Mesendoderm (in vitro differentiated cells): ENCODE data around the gene UNC5B. TPM values are rescaled to one million over a fixed set of nuclear protein-coding genes. Genes with fewer than 3 reads are reported as not detected.

ENCODE experiments used
- DNase-seq: peaks from one replicate; pipeline ENCODE4 v3.0.0; 2013
- H2AK5ac ChIP-seq: 2 replicates; pipeline ENCODE4 v1.6.1; 2013; ENCODE audit warnings: low read length, inconsistent platforms
- H2BK120ac ChIP-seq: 2 replicates; pipeline ENCODE4 v1.6.1; 2013; ENCODE audit warnings: low read depth, mild to moderate bottlenecking, low read length, moderate library complexity, mixed read lengths
- H2BK15ac ChIP-seq: replicated peaks from 2 replicates; pipeline ENCODE4 v1.6.1; 2013; ENCODE audit warnings: low read depth, mild to moderate bottlenecking, moderate library complexity
- H2BK5ac ChIP-seq: 2 replicates; pipeline ENCODE4 v1.6.1; 2013; ENCODE audit warnings: low read length, inconsistent platforms
- H3K18ac ChIP-seq: 2 replicates; pipeline ENCODE4 v1.6.1; 2013; ENCODE audit warnings: mild to moderate bottlenecking, low read length, mixed read lengths
- H3K23ac ChIP-seq: one replicate; pipeline ENCODE4 v1.6.1; 2013; ENCODE audit warnings: low read length
- H3K27ac ChIP-seq: 2 replicates; pipeline ENCODE4 v1.5.1; 2013; ENCODE audit warnings: low read depth, mild to moderate bottlenecking, inconsistent platforms, low read length, moderate library complexity
- H3K27me3 ChIP-seq: 2 replicates; pipeline ENCODE4 v1.6.1; 2013; ENCODE audit warnings: low read length, control low read depth, mild to moderate bottlenecking, inconsistent platforms; ENCODE audit not compliant: insufficient read depth, poor library complexity
- H3K36me3 ChIP-seq: 2 replicates; pipeline ENCODE4 v1.6.1; 2013; ENCODE audit warnings: low read length, inconsistent platforms; ENCODE audit not compliant: control insufficient read depth, insufficient read depth
- H3K4ac ChIP-seq: one replicate; pipeline ENCODE4 v1.6.1; 2013; ENCODE audit warnings: low read depth, mild to moderate bottlenecking, low read length, moderate library complexity
- H3K4me1 ChIP-seq: 2 replicates; pipeline ENCODE4 v1.6.1; 2013; ENCODE audit warnings: low read depth, low read length, inconsistent platforms; ENCODE audit not compliant: control insufficient read depth
- H3K4me2 ChIP-seq: 2 replicates; pipeline ENCODE4 v1.6.1; 2013; ENCODE audit warnings: low read length
- H3K4me3 ChIP-seq: 2 replicates; pipeline ENCODE4 v1.5.1; 2013; ENCODE audit warnings: mild to moderate bottlenecking, low read length
- H3K56ac ChIP-seq: one replicate; pipeline ENCODE4 v1.6.1; 2013; ENCODE audit warnings: low read length
- H3K79me1 ChIP-seq: 2 replicates; pipeline ENCODE4 v1.6.1; 2013; ENCODE audit warnings: low read length, inconsistent platforms
- H3K79me2 ChIP-seq: 2 replicates; pipeline ENCODE4 v1.6.1; 2013; ENCODE audit warnings: mild to moderate bottlenecking, low read length; ENCODE audit not compliant: control insufficient read depth, insufficient read depth
- H3K9ac ChIP-seq: 2 replicates; pipeline ENCODE4 v1.6.1; 2013; ENCODE audit warnings: low read length, inconsistent platforms
- H4K5ac ChIP-seq: one replicate; pipeline ENCODE4 v1.6.1; 2013; ENCODE audit warnings: low read length
- H4K8ac ChIP-seq: one replicate; pipeline ENCODE4 v1.6.1; 2013; ENCODE audit warnings: low read depth, mild to moderate bottlenecking, control low read depth, low read length, moderate library complexity
- WGBS: extraction: QIAGEN DNeasy Blood & Tissue Kit; methylation state at CpG from one replicate; pipeline ENCODE4 v1.1.7; 2013; ENCODE audit warnings: low lambda C conversion rate, missing lambda C conversion rate; ENCODE audit not compliant: insufficient coverage; ENCODE audit errors: extremely low coverage; 5-methylcytosine and 5-hydroxymethylcytosine counted together
- polyA plus RNA-seq, 2 experiments: library from polyadenylated mRNA; stranded (reverse); fragments of 200-250 nt; gene quantifications; one replicate each; pipeline ENCODE4 v1.2.3, GENCODE V29; 2013

The UNC5B gene
- 8.2 TPM for polyA plus RNA-seq (2013, experiment 1 of 2)
- 8.1 TPM for polyA plus RNA-seq (2013, experiment 2 of 2)

DNA sequence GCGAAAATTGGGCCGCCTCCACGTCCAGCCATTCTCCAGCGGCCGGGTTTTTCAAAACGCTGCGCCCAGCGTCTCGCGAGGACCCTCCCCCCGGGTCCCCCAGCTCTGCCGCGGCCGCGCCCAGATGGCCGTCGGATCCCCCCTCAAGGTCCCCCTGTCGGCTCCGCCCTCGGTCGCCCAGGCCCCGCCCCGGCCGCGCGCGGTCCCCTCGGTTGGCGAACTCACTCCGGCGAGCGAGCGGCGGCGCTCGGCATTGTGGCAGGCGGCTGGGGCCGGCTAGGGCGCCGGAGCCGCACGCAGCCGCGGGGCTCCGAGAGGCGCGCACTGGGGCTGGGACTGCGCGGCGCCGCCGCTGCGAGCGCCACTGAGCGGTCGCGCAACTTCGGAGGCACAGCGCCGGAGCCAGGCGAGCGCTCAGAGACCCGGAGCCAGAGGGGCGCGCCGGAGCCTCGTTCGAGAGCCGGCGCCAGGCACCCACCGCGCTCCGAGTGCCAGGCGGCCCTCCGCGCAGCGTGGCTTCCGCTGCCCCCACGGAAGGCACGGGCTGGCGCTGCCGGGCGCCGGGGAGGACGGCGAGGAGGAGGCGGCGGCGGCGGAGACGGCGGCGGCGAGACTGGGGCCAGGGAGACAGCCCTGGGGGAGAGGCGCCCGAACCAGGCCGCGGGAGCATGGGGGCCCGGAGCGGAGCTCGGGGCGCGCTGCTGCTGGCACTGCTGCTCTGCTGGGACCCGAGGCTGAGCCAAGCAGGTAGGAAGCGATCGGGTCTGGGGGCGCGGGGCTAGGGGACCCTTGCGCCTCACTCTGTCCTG, at the start of gene UNC5B:
Gene UNC5B, plus strand, starts transcription at position 253 of the 809 bp plus-strand sequence. Its CDS starts 416 bp downstream, at position 669.
- Histone ChIP-seq H3K36me3 (no peaks in the 10 kb centered on the region), H3K4me3 (peak within 1 kb of the TSS; percentile 51)

DNA sequence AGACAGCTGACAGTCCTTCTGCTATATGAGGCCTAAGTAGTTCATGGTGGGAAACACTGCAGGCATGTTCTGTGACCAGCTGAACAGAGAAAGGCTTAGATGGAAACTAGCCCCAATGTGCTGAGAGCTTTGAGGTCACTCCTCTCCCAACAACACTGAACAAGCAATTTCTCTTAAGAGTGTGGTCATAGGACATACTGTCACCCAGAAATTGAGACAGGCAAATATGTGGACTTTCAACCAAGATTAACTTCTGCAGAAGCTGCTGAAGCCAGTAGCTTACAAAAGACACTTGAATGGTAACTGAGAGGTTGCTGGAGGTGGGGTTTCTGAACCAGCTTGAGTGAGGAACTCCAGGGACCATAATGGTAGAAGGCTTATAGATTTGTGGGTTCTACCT, 38.9 kb upstream of the UNC5B start:
- Histone ChIP-seq H4K5ac (no peak overlapping the region), H3K4ac (no peak overlapping the region), H3K27ac (no peak overlapping the region), H2BK120ac (no peak overlapping the region), H2AK5ac (no peak overlapping the region), H3K27me3 (no peaks in the 10 kb centered on the region), H2BK5ac (no peak overlapping the region), H3K79me1 (no peaks in the 10 kb centered on the region), H3K56ac (no peak overlapping the region), H3K4me1 (no peaks in the 10 kb centered on the region), H3K23ac (no peak overlapping the region), H3K18ac (no peak overlapping the region), H3K79me2 (no peaks in the 10 kb centered on the region), H2BK15ac (no peak overlapping the region), H3K36me3 (no peaks in the 10 kb centered on the region), H4K8ac (no peak overlapping the region), H3K4me3 (no peak overlapping the region), H3K9ac (no peak overlapping the region), H3K4me2 (no peak overlapping the region)
- DNase-seq = no peak

More for the DNA sequence above, at the start of gene UNC5B:
- no CpG with 5 or more reads among the region's 109 CpGs for WGBS
- Histone ChIP-seq H3K23ac (peak within 1 kb of the TSS; percentile 89), H2BK120ac (no peak within 1 kb of the TSS), H3K18ac (peak within 1 kb of the TSS; percentile 57), H3K27ac (peak within 1 kb of the TSS; percentile 73), H3K79me2 (peaks cover 22% of the 10 kb centered on the region), H2BK5ac (no peak within 1 kb of the TSS), H2BK15ac (peak within 1 kb of the TSS; percentile 42), H4K5ac (peak within 1 kb of the TSS; percentile 77), H2AK5ac (no peak within 1 kb of the TSS), H3K56ac (peak within 1 kb of the TSS; percentile 91), H3K4me2 (peak within 1 kb of the TSS; percentile 92), H3K79me1 (peaks cover 10% of the 10 kb centered on the region), H4K8ac (no peak within 1 kb of the TSS), H3K9ac (peak within 1 kb of the TSS; percentile 73), H3K4me1 (peaks cover 24% of the 10 kb centered on the region), H3K27me3 (peaks cover 2% of the 10 kb centered on the region), H3K4ac (peak within 1 kb of the TSS; percentile 41)
- peak; percentile 94 for DNase-seq

DNA sequence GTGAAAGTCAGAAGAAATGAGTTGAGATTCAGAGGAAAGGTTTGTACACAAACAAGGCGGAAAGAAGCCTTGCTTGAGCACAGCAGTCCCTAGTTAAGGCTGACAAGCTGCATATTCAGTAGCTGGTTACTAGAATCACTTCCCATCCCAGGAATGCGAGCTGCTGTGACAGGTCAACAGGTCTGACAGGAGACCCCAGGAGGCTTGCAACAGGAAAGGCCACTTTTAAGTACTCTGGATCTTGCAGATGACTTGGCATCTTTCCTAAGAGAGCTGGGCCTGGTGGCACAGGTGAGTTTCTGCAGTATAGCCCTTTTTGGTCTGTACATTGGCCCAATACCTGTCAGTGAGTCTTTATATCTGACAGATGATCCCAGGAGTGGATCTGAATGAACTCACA, 35.7 kb upstream of the UNC5B start:
- Histone ChIP-seq H4K5ac (no peak overlapping the region), H3K4ac (no peak overlapping the region), H2AK5ac (no peak overlapping the region), H3K4me3 (no peak overlapping the region), H3K18ac (no peak overlapping the region), H3K79me2 (no peaks in the 10 kb centered on the region), H3K79me1 (no peaks in the 10 kb centered on the region), H3K23ac (no peak overlapping the region), H3K9ac (no peak overlapping the region), H4K8ac (no peak overlapping the region), H3K36me3 (no peaks in the 10 kb centered on the region), H2BK15ac (no peak overlapping the region), H3K4me2 (no peak overlapping the region), H3K56ac (no peak overlapping the region), H2BK5ac (no peak overlapping the region), H3K27ac (no peak overlapping the region), H3K4me1 (no peaks in the 10 kb centered on the region), H3K27me3 (no peaks in the 10 kb centered on the region), H2BK120ac (no peak overlapping the region)
- peak; percentile 92 for DNase-seq
- no CpG with 5 or more reads among the region's 2 CpGs for WGBS

DNA sequence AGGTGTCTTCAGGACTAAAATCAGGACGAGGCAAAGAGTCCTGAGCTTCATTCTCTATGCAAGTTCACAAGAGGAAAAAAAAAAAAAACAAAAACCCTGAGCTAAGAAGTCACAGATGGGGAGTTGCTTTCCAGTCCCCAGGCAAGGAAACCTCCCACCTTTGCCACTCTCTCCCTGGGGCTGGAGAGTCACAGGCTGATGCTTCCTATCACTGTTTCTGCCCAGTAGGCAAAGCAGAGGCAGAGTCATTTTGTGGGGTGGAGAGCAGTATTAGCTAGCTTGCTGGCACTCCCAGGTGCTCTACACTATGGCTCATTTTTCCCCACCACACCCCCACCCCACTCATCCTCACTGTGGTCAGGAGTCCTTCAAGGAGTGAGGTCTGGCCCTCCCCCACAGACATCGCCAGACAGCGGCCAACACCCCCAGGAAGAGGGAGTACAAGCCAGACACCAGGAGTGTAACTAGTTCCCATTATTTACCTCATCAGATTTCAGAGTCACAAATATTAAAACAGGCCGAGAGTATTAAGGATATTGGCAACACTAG, 34.6 kb upstream of the UNC5B start:
- peak; percentile 5 for DNase-seq
- Histone ChIP-seq H3K23ac (no peak overlapping the region), H2BK5ac (no peak overlapping the region), H4K8ac (no peak overlapping the region), H2AK5ac (no peak overlapping the region), H3K79me2 (no peaks in the 10 kb centered on the region), H3K56ac (no peak overlapping the region), H3K18ac (no peak overlapping the region), H3K27ac (no peak overlapping the region), H3K4me2 (no peak overlapping the region), H3K4ac (no peak overlapping the region), H3K79me1 (no peaks in the 10 kb centered on the region), H2BK15ac (no peak overlapping the region), H3K27me3 (no peaks in the 10 kb centered on the region), H3K4me1 (no peaks in the 10 kb centered on the region), H4K5ac (no peak overlapping the region), H3K9ac (no peak overlapping the region), H3K4me3 (no peak overlapping the region), H3K36me3 (no peaks in the 10 kb centered on the region), H2BK120ac (no peak overlapping the region)
- no CpG with 5 or more reads among the region's 4 CpGs for WGBS

DNA sequence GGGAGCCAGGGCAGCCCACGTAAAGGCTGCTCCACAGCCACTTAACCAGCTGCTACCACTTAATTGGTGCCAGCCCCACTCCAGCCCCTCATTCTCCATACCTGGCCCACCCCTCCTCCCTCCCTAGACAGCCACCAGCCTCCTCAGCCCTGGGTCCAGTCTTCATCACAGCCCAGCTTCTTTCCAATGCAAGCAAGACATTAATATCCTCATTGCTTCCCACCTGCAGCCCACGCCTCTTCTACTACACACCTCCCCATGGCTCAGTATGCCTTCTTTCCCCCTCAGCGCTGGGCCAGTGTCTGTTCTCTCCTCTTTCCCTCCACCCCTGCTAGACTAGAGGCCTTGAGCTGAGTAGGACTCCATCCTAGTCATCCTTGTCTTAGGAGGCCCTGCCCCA, 33.5 kb upstream of the UNC5B start:
- no peaks in the 10 kb centered on the region for H3K79me2 ChIP-seq
- H2AK5ac ChIP-seq = no peak overlapping the region
- H3K27me3 ChIP-seq = no peaks in the 10 kb centered on the region
- H3K4me3 ChIP-seq = no peak overlapping the region
- H3K56ac ChIP-seq = no peak overlapping the region
- no peak overlapping the region for H3K9ac ChIP-seq
- no peak overlapping the region for H3K18ac ChIP-seq
- H3K23ac ChIP-seq = no peak overlapping the region
- no CpG with 5 or more reads among the region's 3 CpGs for WGBS
- H2BK15ac ChIP-seq = no peak overlapping the region
- H3K79me1 ChIP-seq = no peaks in the 10 kb centered on the region
- H2BK5ac ChIP-seq = no peak overlapping the region
- no peak for DNase-seq
- H2BK120ac ChIP-seq = no peak overlapping the region
- no peaks in the 10 kb centered on the region for H3K4me1 ChIP-seq
- no peak overlapping the region for H3K4ac ChIP-seq
- H3K36me3 ChIP-seq = no peaks in the 10 kb centered on the region
- no peak overlapping the region for H3K27ac ChIP-seq
- no peak overlapping the region for H3K4me2 ChIP-seq
- no peak overlapping the region for H4K8ac ChIP-seq
- H4K5ac ChIP-seq = no peak overlapping the region
